Measurements from ENCODE around the gene FAM162A. TPM values are rescaled to one million over a fixed set of nuclear protein-coding genes. Genes with fewer than 3 reads are reported as not detected.

The FAM162A gene
- total and polyA plus RNA-seq, 4 donors = 16.6 to 160 (median 29.6) TPM

DNA sequence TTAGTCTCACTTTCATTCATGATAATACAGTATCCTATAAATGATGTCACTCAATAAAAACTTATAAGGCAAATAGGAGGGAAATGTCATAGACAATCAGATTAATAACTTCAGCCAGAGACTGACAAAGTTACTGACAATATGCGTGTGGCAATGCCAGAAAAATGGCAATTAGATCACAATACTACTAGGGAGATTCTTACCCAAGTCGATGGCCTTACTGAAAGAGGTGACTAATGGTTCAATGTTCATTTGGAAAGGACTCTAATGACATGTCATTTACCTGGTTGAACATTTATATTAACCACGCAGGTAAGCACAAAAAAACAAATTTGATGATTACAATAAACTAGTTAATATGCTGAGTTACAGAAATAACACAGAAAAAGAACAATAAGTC, 77.8 kb downstream of the FAM162A start (continued):
- TF ChIP-seq, protein P1, sequence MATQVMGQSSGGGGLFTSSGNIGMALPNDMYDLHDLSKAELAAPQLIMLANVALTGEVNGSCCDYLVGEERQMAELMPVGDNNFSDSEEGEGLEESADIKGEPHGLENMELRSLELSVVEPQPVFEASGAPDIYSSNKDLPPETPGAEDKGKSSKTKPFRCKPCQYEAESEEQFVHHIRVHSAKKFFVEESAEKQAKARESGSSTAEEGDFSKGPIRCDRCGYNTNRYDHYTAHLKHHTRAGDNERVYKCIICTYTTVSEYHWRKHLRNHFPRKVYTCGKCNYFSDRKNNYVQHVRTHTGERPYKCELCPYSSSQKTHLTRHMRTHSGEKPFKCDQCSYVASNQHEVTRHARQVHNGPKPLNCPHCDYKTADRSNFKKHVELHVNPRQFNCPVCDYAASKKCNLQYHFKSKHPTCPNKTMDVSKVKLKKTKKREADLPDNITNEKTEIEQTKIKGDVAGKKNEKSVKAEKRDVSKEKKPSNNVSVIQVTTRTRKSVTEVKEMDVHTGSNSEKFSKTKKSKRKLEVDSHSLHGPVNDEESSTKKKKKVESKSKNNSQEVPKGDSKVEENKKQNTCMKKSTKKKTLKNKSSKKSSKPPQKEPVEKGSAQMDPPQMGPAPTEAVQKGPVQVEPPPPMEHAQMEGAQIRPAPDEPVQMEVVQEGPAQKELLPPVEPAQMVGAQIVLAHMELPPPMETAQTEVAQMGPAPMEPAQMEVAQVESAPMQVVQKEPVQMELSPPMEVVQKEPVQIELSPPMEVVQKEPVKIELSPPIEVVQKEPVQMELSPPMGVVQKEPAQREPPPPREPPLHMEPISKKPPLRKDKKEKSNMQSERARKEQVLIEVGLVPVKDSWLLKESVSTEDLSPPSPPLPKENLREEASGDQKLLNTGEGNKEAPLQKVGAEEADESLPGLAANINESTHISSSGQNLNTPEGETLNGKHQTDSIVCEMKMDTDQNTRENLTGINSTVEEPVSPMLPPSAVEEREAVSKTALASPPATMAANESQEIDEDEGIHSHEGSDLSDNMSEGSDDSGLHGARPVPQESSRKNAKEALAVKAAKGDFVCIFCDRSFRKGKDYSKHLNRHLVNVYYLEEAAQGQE (IDR thresholded peaks at IDR 0.05) = no peak
- TF ChIP-seq RAD21 (IDR thresholded peaks at IDR 0.05) (peak; percentile 25 to 26), EGR1 (IDR thresholded peaks at IDR 0.05; ENCODE audit: low read depth in 2 of 2) (no peak), TAF1 (conservative IDR thresholded peaks at IDR 0.05) (no peak)
- TF ChIP-seq, protein P2, sequence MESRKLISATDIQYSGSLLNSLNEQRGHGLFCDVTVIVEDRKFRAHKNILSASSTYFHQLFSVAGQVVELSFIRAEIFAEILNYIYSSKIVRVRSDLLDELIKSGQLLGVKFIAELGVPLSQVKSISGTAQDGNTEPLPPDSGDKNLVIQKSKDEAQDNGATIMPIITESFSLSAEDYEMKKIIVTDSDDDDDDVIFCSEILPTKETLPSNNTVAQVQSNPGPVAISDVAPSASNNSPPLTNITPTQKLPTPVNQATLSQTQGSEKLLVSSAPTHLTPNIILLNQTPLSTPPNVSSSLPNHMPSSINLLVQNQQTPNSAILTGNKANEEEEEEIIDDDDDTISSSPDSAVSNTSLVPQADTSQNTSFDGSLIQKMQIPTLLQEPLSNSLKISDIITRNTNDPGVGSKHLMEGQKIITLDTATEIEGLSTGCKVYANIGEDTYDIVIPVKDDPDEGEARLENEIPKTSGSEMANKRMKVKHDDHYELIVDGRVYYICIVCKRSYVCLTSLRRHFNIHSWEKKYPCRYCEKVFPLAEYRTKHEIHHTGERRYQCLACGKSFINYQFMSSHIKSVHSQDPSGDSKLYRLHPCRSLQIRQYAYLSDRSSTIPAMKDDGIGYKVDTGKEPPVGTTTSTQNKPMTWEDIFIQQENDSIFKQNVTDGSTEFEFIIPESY (IDR thresholded peaks at IDR 0.05) = peak; percentile 56

Small RNA genes within 50 kb of the gene (small RNA-seq; reads per million reads assigned to genes)
- not detected for gene AC083798.1

Other genes starting within 250 kb of the FAM162A start
- gene CASR, start 200.5 kb upstream of the FAM162A start, total RNA-seq = under 1 TPM; 0.05 to 0.17 TPM
- gene CASR, start 200.5 kb upstream of the FAM162A start, polyA plus RNA-seq = under 1 TPM; 0.12 to 0.29 TPM
- 1 to 10 TPM; 1.5 to 6.6 TPM for gene CSTA, start 58.9 kb upstream of the FAM162A start, total RNA-seq
- gene CSTA, start 58.9 kb upstream of the FAM162A start, polyA plus RNA-seq = 1 to 10 TPM; 3.2 to 4.7 TPM
- 10 to 100 TPM; 14.0 to 17.4 TPM for gene MIX23, start 951 bp upstream of the FAM162A start, total RNA-seq
- gene MIX23, start 951 bp upstream of the FAM162A start, polyA plus RNA-seq = 10 to 100 TPM; 16.1 to 19.6 TPM
- 1 to 10 TPM; 2.3 to 3.7 TPM for gene WDR5B, start 31.9 kb downstream of the FAM162A start, total RNA-seq
- gene WDR5B, start 31.9 kb downstream of the FAM162A start, polyA plus RNA-seq = 1 to 10 TPM; 1.8 TPM
- 10 to 100 TPM; 23.7 to 42.0 TPM for gene KPNA1, start 130.8 kb downstream of the FAM162A start, total RNA-seq
- gene KPNA1, start 130.8 kb downstream of the FAM162A start, polyA plus RNA-seq = 10 to 100 TPM; 20.7 to 23.3 TPM
- 10 to 100 TPM; 39.3 to 74.0 TPM for gene PARP9, start 180.1 kb downstream of the FAM162A start, total RNA-seq
- gene PARP9, start 180.1 kb downstream of the FAM162A start, polyA plus RNA-seq = 10 to 100 TPM; 34.8 to 58.6 TPM
- gene DTX3L, start 180.2 kb downstream of the FAM162A start, total RNA-seq = 10 to 100 TPM; 29.4 to 44.5 TPM
- gene DTX3L, start 180.2 kb downstream of the FAM162A start, polyA plus RNA-seq = 10 to 100 TPM; 16.9 to 17.6 TPM
- 1 to 10 TPM; 2.8 to 3.3 TPM for gene PARP15, start 193.5 kb downstream of the FAM162A start, total RNA-seq
- 1 to 10 TPM in 1 of 2 donors, under 1 TPM in 1; 0.28 to 2.1 TPM for gene PARP15, start 193.5 kb downstream of the FAM162A start, polyA plus RNA-seq

Measured in liver (tissue), 6 donors.